Neural cell (in vitro differentiated cells): ENCODE measurements around the gene INSIG2.

Experiments used
- EP300 ChIP-seq: fragments of 450-650 bp; conservative IDR thresholded peaks from 2 replicates; pipeline ENCODE4 v1.6.1; 2014; ENCODE audit warnings: antibody characterized with exemption, mild to moderate bottlenecking, moderate library complexity; ENCODE audit not compliant: poor library complexity, severe bottlenecking
- EZH2 ChIP-seq: fragments of 200-600, 300-800 bp; shearing (Covaris generic), sonication (generic); IDR thresholded peaks from 2 replicates; pipeline ENCODE4 v1.6.1; 2014; ENCODE audit warnings: antibody characterized with exemption, low read length, borderline replicate concordance, mild to moderate bottlenecking; ENCODE audit not compliant: insufficient read depth, poor library complexity, severe bottlenecking
- POLR2AphosphoS5 ChIP-seq: IDR thresholded peaks from 2 replicates; pipeline ENCODE4 v1.6.1; 2012
- RAD21 ChIP-seq: fragments of 450-650 bp; conservative IDR thresholded peaks from 2 replicates; pipeline ENCODE4 v1.6.1; 2014; ENCODE audit warnings: antibody characterized with exemption, mild to moderate bottlenecking, moderate library complexity
- SMC3 ChIP-seq: fragments of 450-650 bp; conservative IDR thresholded peaks from 2 replicates; pipeline ENCODE4 v1.6.1; 2014; ENCODE audit warnings: antibody characterized with exemption, mild to moderate bottlenecking, moderate library complexity; ENCODE audit not compliant: poor library complexity
- TAF1 ChIP-seq: IDR thresholded peaks from 2 replicates; pipeline ENCODE4 v1.6.1; 2012; ENCODE audit warnings: low read depth
- TF ChIP-seq, protein P1 (sequence below): fragments of 450-650 bp; IDR thresholded peaks from 2 replicates; pipeline ENCODE4 v1.5.1; 2014; ENCODE audit warnings: antibody characterized with exemption, mild to moderate bottlenecking, moderate library complexity; ENCODE audit not compliant: poor library complexity, severe bottlenecking

- TF ChIP-seq POLR2AphosphoS5 (no peak), EP300 (no peak), RAD21 (no peak), EZH2 (no peak), SMC3 (no peak), TAF1 (no peak)
- TF ChIP-seq, protein P1, sequence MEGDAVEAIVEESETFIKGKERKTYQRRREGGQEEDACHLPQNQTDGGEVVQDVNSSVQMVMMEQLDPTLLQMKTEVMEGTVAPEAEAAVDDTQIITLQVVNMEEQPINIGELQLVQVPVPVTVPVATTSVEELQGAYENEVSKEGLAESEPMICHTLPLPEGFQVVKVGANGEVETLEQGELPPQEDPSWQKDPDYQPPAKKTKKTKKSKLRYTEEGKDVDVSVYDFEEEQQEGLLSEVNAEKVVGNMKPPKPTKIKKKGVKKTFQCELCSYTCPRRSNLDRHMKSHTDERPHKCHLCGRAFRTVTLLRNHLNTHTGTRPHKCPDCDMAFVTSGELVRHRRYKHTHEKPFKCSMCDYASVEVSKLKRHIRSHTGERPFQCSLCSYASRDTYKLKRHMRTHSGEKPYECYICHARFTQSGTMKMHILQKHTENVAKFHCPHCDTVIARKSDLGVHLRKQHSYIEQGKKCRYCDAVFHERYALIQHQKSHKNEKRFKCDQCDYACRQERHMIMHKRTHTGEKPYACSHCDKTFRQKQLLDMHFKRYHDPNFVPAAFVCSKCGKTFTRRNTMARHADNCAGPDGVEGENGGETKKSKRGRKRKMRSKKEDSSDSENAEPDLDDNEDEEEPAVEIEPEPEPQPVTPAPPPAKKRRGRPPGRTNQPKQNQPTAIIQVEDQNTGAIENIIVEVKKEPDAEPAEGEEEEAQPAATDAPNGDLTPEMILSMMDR = no peak
Measured at GRCh38 chr2:118044854-118045253, 43.4 kb upstream of the INSIG2 start.
